DMS53 treated with DMSO at 0.1 percent for 48 hours (cell line): ENCODE data around the gene GIPC3.

Source experiments
- DNase-seq: peaks from one replicate; lab custom pipeline; 2025; ENCODE audit not compliant: unreplicated experiment; lab: John Stamatoyannopoulos, UW

The GIPC3 gene, protein sequence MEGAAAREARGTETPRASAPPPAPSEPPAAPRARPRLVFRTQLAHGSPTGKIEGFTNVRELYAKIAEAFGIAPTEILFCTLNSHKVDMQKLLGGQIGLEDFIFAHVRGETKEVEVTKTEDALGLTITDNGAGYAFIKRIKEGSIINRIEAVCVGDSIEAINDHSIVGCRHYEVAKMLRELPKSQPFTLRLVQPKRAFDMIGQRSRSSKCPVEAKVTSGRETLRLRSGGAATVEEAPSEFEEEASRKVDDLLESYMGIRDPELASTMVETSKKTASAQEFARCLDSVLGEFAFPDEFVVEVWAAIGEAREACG

DNA sequence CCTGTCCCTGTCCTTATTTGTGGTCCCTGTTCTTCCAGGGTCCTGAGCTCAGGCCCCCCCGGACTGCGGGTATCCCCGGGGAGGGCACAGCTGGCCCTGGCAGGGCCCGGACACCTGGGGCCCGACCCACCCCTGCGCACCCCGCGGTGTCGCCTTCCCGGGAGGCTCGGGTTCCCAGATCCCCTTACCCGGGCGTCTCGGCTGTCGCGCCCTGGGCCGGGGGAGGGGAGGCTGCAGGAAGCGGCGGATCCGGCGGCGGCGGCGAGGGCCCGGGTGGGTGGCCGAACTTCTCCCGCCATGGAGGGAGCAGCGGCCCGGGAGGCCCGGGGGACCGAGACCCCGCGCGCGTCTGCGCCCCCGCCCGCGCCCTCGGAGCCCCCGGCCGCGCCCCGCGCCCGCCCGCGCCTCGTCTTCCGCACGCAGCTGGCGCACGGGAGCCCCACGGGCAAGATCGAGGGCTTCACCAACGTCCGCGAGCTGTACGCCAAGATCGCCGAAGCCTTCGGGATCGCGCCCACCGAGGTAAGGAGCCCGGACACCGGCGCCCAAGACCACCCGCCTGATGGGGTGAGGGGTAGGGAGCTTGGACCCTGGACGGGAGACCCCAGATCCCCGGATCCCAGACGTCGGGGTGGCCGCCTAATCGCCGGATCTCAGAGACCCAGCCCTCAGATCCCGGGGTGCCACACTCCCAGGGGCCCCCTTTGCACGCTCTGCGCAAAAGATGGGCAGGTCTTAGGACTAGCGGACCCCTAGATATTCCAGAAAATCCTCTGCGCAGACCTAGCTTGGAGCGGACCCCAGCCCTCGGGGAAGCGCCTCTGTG lies at the start of gene GIPC3:
Gene GIPC3 (plus strand): TSS at position 178 of the 826 bp plus-strand sequence. CDS start 120 bp downstream, at position 298.
- DNase-seq: no peak

DNA sequence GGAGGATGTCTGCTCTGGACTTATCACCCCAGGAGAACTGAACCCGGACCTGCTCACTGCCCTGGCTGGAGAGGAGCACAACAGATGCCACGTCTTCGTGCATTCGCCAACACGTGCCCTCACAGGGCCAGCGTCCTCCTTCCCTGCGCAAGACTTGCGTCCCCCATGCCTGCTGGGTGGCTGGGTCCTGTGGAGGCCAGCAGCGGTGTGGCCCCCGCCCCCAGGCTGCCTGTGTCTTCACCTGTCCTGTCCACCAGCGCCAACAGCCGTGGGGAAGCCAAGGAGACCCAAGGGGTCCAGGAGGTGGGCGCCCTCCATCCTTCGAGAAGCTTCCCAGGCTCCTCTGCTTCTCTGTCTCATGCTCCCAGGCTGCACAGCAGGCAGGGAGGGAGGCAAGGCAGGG lies 49.7 kb upstream of the GIPC3 start:
- no peak for DNase-seq

DNA sequence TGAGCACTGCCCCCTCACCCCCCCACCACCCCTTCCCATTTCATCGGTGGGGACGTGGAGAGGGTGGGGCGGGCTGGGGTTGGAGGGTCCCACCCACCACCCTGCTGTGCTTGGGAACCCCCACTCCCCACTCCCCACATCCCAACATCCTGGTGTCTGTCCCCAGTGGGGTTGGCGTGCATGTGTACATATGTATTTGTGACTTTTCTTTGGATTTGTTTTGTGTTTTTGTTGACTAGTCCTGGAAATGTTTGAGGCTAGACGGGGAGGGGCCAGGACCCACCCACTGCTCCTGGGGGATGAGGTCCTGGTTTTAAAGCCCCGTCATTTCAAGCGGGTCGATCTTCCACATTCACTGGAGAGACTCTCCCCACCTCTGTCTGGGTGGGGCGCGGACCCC lies 49.3 kb upstream of the GIPC3 start:
- DNase-seq: no peak

DNA sequence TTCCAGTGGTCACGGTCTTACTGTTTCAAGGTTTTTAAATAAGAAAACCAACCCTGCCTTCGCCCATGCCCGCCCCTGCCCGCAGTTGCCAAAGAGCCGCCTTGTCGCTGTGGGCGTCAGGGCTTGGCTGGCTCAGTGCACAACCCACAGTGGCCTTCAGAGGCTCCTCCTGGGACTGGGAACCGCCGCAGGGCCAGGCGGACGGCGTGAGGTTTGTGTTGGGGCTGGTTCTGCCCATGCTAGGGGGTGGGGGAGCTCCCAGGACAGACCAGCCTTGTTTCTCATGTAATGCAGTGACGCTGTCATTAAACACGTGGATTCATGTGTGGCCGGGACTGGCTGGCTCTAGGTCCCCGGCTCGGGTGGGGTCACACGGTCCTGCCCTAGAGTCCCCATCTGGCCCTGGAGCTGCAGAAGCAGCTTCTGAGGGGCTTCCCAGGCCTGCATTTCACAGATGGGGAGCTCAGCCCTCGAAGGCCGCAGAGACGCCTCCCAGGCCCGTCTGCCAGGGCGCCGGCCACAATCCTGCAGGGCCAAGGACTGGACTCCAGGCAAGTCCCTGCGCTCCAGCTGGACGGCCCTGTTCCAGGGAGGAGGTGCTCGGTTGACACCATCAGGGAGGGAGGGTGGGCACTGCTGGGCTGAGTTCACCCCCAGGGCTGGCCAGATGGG lies 48.7 kb upstream of the GIPC3 start:
- DNase-seq: no peak

DNA sequence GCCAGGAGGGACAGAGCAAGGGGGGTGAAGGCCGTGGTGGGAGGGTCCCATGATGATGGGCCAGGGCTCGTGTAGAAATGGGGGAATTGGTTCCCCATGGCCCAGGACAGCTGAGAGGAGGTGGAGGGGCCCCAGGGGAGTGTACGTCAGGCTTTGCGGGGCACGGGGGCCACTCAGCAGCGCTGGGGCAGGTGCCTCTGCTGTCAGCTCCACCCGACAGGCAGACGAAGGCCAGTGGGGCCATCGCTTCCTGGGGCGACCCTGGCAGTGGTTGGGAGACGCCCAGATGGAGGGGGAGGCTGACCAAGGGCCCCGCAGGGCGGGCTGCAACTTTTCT lies 48.2 kb upstream of the GIPC3 start:
- no peak for DNase-seq

DNA sequence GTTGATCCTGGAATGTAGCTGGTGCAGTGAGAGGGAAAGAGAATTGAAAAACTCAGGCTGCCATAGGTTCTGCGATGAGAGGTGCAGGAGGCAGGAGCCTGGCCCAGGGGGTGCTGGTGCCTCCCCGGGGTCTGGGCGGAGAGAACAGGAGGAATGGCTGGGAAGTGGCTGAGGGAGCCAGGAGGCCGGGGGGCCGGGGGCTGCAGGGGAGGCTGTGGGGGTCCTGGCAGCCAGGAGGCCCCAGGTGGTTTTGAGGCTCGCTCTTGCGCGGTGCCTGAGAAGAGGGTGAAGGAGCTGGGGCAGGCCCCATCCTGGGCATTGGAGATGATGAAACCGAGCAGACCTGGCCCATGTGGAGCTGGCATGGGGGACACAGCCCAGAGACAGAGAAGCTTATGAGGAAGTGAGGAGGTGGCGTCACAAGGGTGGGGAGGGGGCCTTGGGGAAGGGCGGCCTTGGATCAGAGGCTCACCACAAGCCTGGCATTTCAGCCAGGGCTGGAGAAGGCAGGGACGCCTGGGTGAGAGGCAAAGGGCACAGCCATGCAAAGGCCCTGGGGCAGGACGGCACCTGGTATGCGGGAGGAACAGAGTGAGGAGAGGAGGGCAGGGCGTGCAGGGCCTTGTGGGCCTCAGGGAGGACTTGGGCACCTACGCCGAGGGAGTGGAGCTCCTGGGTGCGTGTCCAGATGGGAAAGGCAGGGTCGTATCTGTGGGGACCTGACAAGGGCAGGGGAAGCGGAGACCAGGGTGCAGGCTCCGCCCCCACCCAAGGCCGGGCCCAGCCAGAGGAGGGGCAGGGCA lies 47.6 kb upstream of the GIPC3 start:
- no peak for DNase-seq

DNA sequence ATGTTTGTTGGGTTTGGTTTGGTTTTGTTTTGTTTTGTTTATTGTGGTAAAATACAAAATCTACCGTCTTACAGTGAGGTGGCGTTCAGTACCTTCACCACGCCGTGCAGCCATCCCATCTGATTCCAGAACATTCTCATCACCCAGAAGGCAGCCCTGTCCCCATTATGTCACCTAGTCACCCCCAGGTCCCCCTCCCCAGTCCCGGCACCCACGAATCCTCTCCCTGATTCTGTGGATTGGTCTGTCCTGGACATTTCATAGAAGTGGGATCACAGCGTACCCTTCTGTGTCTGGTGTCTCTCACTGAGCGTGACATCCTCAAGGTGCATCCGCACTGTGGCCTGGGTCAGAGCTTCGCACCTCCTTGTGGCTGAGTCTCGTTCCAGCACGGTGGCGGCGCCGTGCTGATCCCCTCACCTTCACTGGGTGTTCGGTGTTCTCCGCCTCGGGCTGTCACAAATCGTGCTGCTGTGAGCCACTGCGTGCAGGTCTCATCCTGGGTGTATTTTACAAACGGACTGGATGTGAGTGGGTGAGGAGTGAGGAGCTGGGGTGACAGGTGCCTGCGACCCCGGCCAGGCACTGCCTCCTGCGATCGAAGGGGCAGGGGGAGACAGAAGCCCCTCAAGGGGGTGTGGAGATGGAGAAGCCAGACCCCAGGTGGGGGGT lies 46.9 kb upstream of the GIPC3 start:
- DNase-seq: no peak

DNA sequence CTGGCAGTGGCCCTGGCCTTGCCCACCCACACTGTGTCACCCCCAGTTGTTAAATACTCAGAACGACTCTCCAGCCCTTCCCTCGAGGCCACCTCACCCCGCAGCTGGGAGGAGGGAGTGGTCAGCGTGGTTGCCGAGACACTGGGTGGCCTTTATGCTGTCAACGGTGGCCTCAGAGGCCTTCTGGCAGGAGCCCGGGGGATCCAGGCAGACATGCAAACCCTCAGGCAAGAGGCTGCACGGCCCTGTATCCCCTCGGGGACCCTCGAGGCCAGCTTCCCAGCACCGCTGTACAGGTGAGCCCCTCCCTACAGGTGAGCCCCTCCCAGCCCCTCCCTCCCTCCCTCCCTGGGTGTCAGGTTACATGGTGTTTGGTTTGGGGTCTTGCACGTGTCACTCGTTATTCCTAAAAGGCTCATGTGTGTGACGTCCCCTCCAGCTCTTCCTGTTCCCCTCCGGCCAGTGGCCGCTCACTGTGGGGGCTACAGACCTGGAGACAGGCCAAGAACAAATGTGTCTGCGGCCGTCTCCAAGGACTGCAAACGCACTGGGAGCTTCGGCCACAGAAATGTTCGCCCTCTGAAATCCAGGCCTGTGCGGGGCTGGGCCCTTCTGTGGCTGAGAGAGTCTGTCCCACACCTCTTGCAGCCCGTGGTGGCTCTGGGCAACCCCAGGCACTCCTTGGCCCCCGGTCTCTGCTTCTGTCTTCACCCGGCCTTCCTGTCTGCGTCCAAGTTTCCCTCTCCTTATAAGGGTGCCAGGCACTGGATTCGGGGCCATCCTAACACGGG lies 46.1 kb upstream of the GIPC3 start, which contains the start of gene TEKTIP1:
Gene TEKTIP1 (plus strand): TSS at position 210 of the 791 bp plus-strand sequence. CDS start 4 bp downstream, at position 214.
- DNase-seq: no peak

DNA sequence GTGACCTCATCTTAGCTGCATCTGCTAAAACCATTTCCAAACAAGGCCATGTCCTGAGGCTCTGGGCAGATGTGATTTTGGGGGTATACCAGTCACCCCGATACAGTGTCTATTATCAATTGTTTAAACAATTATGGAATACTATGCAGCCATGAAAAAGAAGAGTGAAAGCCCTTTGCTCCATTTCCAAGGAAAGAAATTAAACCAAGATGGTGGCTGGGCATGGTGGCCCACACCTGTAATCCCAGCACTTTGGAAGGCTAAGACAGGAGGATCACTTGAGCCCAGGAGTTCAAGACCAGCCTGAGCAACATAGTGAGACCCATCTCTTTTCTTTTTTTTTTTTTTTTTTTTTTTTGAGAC lies 45.5 kb upstream of the GIPC3 start:
- DNase-seq: no peak

DNA sequence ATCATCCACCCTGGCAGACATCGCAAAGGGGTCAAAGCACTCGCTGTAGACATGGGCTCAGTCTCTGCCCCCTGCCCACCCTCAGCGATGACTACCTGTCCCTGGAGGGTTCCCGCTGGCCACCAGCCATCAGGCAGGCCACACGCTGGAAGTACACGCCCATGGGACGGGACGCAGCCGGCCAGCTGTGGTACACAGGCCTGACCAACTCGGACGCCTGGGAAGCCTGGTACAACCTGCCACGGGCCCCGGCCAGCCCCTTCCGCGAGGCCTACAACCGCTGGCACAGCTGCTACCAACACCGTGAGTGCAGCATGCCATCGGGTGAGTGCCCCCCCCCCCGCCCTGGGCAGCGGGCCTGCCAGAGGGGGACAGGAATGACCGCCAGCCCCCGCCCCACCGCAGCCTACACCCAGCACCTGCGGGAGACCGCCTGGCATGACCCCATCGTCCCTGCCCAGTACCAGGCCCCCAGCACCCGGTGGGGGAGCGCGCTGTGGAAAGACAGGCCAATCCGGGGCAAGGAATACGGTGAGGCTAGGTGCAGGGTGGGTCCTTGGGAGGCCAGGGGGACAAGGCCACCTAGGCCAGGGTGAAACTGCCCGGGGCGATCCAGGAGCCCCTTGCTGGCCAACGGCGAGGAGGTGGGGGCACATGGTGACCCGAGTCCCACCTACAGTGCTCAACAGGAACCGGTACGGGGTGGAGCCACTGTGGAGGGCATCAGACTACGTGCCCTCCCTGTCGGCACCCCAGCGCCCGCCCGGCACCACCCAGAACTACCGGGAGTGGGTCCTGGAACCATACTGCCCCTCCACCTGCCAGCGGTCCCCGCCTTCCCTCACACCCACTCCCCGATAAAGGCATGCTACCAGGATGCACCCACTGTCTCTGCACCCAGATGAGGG lies 41.9 kb upstream of the GIPC3 start:
- no peak for DNase-seq

DNA sequence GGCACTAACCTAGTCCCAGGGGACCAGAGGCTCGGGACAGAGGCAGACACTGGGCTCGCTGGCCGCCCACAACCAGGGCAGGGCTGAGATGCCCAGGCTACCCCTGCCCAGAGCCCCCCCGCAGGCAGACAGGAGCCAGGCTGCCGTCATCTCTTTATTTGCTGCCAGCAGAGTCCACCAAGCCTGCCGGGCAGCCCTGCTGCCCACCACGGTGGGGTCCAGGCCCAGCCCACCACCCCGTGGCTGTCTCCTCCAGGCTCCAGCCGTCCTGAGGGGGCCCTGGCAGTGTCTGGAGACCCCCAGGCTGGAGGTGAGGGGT lies 41.3 kb upstream of the GIPC3 start:
- no peak for DNase-seq

DNA sequence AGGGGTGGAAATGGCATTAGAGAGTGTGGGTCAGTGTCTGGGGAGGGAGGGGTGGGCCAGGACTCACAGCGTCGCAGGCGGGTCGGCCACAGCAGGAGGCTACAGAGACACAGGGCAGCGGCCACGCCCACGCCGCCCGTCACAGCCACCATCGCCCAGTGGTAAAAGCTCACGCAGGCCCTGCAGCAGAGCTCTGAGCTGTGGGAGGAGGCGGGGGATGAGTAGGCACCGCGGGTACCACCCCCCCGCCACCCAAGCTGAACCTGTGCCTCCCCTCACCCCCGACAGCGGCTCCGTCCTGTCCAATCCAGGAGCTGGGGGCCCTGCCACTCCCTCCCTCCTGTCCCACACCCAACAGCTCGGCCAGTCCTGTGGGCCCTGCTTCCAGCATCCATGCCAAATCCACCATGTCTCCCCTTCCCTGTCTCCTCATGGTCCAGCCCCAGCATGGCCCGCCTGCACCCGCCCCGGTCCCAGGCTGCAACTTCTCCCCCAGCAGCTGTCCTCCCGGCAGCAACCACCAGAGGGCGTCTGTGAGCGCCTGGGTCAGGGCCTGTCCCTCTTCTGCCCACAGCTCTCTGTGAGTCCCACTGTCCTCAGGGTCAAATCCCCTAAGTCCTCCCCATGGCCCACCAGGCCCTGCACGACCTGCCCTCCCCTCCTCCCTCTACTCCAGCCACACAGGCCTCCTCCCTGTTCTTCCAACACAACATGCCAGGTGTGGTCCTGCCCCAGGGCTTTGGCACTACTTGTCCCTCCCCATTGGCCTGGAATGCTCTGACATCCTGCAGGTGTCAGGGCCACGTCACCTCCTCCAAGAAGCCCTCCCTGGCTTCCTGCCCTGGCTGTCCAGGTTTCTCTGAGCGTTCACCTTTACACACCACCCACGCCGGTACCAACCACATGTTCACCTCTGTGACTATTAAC lies 40.3 kb upstream of the GIPC3 start:
- peak; percentile 21 for DNase-seq

DNA sequence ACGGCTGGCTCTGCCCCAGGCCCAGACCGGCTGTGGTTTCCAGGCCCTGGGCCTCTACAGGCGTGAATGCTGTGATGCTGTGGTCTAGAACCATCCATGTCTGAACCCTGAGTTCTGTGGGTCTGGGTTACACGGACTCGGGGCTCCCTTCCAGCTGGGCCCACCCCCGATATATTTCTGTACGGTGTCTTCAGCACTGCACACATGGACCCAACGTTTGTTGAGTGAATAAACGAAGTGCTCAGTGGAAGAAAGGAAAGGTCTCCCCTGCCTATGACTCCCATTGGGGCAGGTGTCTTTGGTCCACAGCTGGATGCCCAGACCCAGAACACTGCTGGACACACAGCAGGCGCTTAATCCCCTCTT lies 39.6 kb upstream of the GIPC3 start:
- no peak for DNase-seq

DNA sequence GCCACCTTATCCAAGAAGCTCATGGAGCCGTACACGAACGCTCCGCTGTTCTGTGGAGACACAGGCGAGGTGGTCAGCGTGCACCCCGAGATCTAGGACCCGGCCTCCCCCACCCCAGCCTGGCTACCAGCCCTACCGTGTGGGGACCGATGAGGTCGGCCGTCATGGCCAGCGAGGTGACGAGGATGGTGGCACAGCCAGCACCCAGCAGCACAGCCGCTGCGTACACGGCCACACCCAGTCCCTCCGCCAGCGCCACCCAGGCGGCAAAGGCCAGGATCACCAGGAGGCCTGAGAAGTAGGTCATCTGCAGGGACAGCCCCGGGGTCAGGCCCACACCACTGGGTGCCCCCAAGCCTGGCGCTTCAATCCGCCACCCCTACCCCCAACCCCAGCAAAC lies 39.2 kb upstream of the GIPC3 start:
- DNase-seq: no peak

DNA sequence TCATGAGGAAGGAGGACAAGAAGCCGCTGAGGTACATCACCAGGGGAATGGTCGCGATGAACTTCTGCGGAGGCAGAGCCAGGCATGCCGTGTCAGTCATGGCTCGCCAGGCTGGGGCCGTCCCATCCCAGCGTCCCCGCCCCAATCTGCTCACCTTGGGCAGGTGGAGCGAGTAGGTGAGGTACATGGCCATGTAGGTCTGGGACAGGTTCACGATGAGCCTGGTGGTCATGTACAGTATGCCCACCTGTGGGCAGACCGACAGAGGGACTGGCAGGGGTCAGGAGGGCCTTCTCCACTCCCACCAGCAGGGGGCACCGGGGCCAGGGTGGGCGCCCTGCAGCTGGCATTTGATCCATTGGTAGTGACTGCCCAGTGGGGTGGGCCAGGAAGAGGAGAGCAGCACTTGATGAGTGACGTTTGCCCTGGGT lies 38.0 kb upstream of the GIPC3 start:
- no peak for DNase-seq

DNA sequence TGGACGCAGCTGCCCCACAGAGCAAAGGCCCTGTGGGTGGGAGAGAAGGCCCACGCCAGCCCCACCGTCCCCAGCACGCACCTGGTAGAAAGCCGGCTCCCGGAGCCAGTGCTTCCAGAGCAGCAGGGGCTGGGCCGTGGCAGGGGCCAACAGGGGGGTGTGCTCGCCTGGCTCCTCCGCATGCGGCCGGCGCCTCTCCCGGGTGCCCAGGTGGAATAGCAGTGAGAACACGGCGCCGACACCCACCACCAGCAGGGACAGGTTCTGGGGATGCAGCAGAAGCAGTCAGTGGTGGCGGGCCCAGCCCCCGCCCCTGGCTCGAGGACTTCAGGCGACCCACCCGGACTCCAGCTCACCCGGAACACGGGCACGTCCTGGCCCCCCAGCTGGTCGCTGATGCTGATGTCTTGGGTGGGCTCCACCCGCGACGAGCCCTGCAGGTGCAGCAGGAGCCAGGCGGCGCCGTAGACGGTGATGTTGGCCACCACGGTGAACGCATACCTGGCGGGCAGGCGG lies 37.5 kb upstream of the GIPC3 start:
- DNase-seq: no peak

DNA sequence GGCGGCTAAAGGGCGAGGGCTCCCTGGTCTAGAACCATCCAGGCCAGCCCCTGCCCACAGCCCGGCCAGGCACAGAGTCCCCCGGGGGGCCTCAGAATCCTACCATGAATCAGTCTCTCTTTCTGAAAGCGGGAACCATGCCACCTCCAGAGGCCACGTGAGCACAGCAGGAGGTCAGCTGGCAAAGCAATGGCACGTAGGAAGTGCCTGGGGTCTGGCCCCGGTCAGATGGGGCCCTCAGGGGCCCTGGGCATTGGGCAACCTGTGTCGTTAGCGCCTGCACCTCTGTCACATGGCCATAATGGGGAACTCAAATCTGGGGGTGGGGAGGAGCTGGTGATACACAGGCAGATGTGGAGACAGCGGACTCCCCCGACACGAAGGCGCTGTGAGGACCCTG lies 36.7 kb upstream of the GIPC3 start:
- no peak for DNase-seq

DNA sequence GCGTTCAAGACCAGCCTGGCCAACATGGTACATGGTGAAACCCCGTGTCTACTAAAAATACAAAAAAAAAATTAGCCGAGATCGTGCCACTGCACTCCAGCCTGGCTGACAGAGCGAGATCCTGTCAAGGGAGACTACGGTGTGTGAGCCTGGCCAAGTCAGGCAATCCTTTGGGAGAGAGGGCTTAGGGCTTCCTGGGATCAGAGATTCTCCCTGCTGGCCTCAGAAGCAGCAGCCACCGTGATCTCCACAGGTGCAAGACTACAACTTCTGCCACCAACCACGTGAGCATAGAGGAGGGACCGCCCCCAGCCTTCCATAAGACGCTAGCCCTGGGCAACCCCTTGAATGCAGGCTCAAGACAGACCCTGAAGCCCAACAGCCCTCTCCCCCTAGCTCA lies 35.5 kb upstream of the GIPC3 start:
- DNase-seq: no peak
